ENCODE data around the gene DNAAF1. TPM values are rescaled to one million over a fixed set of nuclear protein-coding genes. Genes with fewer than 3 reads are reported as not detected.

DNAAF1 gene
- total and polyA plus RNA-seq, 2 of the 8 experiments (the other 6 are each of a cell fraction or from before 2014, with no cell fraction given), result 0.09 to 0.15 TPM

DNA sequence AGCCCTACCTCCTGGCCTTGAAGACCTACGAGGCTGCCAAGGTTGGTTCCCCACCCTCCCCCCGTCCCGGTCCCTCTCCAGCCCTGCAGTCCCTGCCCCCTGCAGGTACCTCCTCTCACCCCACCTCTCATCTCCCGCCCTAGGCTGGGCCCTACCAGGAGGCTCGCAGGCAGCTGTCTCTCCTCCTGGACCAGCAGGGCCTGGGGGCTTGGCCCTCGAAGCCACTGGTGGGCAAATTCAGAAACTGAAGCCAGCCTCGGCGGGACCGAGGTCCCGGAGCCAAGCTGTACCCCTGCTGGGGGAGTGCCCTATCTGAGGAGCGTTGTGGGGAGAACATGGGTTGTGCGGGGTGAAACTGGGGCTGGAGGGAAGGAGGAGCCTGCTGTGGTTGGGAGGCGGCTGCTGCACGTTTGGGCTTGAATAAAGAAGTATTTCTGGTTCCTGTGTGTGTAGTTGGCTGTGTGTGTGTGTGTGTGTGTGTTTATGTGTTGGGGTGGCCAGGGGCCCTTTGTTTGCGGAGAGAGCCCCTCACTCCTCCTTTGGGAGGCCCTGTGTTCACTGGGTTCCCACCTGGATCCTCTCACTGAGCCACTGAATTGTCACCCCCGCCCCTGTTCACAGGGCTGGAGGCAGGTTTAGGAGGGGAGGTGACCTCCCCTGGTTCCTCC lies 51.8 kb downstream of the DNAAF1 start (continued):
- TF ChIP-seq EP300 (IDR thresholded peaks at IDR 0.05; ENCODE audit: borderline replicate concordance in 1 of 2, low read depth in 2 of 2, low read length in 2 of 2) (no peak), CREB1 (IDR thresholded peaks at IDR 0.05) (no peak), SP2 (IDR thresholded peaks at IDR 0.05; ENCODE audit: low read length) (no peak), FOSL1 (IDR thresholded peaks at IDR 0.05; ENCODE audit: insufficient read depth, low read depth, low read length) (no peak), SAP30 (IDR thresholded peaks at IDR 0.05; ENCODE audit: insufficient read depth, insufficient replicate concordance, low read length) (no peak)

Data from H1 (cell line).